RWPE2 (cell line): ENCODE measurements around the gene ZC3H6.

ENCODE experiments used
- ATAC-seq: fragments of 200-7000 bp; cut with Tn5 transposase; 3 replicates; pipeline ENCODE4 v1.9.1; 2021; ENCODE audit warnings: low read depth
- DNase-seq: peaks from one replicate; pipeline ENCODE4 v3.0.0-alpha.2; 2020; ENCODE audit warnings: low spot score
- H3K27ac ChIP-seq: fragments of 450-650 bp; 2 replicates; pipeline ENCODE4 v1.5.1; 2017; ENCODE audit warnings: mild to moderate bottlenecking; ENCODE audit not compliant: poor library complexity, severe bottlenecking
- H3K27me3 ChIP-seq: fragments of 250-450 bp; sonication (Bioruptor Pico); 2 replicates; pipeline ENCODE4 v1.5.1; 2021; ENCODE audit warnings: mild to moderate bottlenecking, moderate library complexity; ENCODE audit not compliant: insufficient read depth, poor library complexity, severe bottlenecking
- H3K36me3 ChIP-seq: fragments of 250-450 bp; sonication (Bioruptor Pico); 2 replicates; pipeline ENCODE4 v1.5.1; 2020; ENCODE audit warnings: low read depth, mild to moderate bottlenecking, moderate library complexity
- H3K4me1 ChIP-seq: fragments of 250-450 bp; sonication (Bioruptor Pico); 2 replicates; pipeline ENCODE4 v1.5.1; 2021; ENCODE audit warnings: mild to moderate bottlenecking, moderate library complexity; ENCODE audit not compliant: insufficient read depth, poor library complexity, severe bottlenecking
- H3K4me3 ChIP-seq: fragments of 250-450 bp; sonication (Bioruptor Pico); 2 replicates; pipeline ENCODE4 v1.5.1; 2021; ENCODE audit warnings: mild to moderate bottlenecking, moderate library complexity; ENCODE audit not compliant: severe bottlenecking
- H3K9me3 ChIP-seq: fragments of 250-450 bp; sonication (Bioruptor Pico); 2 replicates; pipeline ENCODE4 v1.5.1; 2021; ENCODE audit warnings: mild to moderate bottlenecking, moderate library complexity; ENCODE audit not compliant: severe bottlenecking
- CTCF ChIP-seq: fragments of 450-650 bp; IDR thresholded peaks from one replicate; pipeline ENCODE4 v1.5.1; 2017; ENCODE audit warnings: mild to moderate bottlenecking, moderate library complexity; ENCODE audit not compliant: poor library complexity, severe bottlenecking

The ZC3H6 gene

GRCh38 chr2:112314856-112315255, 39.5 kb downstream of the ZC3H6 start:
- Histone ChIP-seq H3K4me3 (no peak overlapping the region), H3K27ac (no peak overlapping the region), H3K9me3 (no peaks in the 10 kb centered on the region), H3K36me3 (no peaks in the 10 kb centered on the region; the same call in 1 of the 2 replicates), H3K27me3 (no peaks in the 10 kb centered on the region), H3K4me1 (no peaks in the 10 kb centered on the region)
- no peak for DNase-seq
- ATAC-seq: no peak
- no peak for TF ChIP-seq CTCF

GRCh38 chr2:112317303-112318158, 42.1 kb downstream of the ZC3H6 start:
- H3K4me3 ChIP-seq: no peak overlapping the region
- no peak for DNase-seq
- no peak overlapping the region for H3K27ac ChIP-seq
- no peak for TF ChIP-seq CTCF
- H3K36me3 ChIP-seq: no peaks in the 10 kb centered on the region
- no peaks in the 10 kb centered on the region for H3K4me1 ChIP-seq
- H3K27me3 ChIP-seq: no peaks in the 10 kb centered on the region
- no peaks in the 10 kb centered on the region for H3K9me3 ChIP-seq
- no peak for ATAC-seq

GRCh38 chr2:112318515-112318914, 43.1 kb downstream of the ZC3H6 start:
- Histone ChIP-seq H3K9me3 (no peaks in the 10 kb centered on the region), H3K27ac (no peak overlapping the region), H3K4me3 (no peak overlapping the region), H3K4me1 (no peaks in the 10 kb centered on the region), H3K27me3 (no peaks in the 10 kb centered on the region), H3K36me3 (no peaks in the 10 kb centered on the region)
- TF ChIP-seq CTCF: no peak
- DNase-seq (no peak), ATAC-seq (no peak)

- ATAC-seq: no peak
- H3K4me1 ChIP-seq: no peaks in the 10 kb centered on the region
- H3K4me3 ChIP-seq: no peak overlapping the region
- H3K27me3 ChIP-seq: no peaks in the 10 kb centered on the region
- DNase-seq: no peak
- H3K9me3 ChIP-seq: no peaks in the 10 kb centered on the region
- no peaks in the 10 kb centered on the region for H3K36me3 ChIP-seq
- no peak overlapping the region for H3K27ac ChIP-seq
- no peak for TF ChIP-seq CTCF
Measured at GRCh38 chr2:112321375-112322320, 46.3 kb downstream of the ZC3H6 start.
